GM23248 (cell line): ENCODE data around the gene ZBTB16.

Source experiments
- EZH2 ChIP-seq: fragments of 200-600 bp; sonication (generic); IDR thresholded peaks from 2 replicates; pipeline ENCODE4 v1.6.1; 2018; ENCODE audit warnings: antibody characterized with exemption, mild to moderate bottlenecking; ENCODE audit not compliant: insufficient read depth, poor library complexity, severe bottlenecking
- EZH2phosphoT487 ChIP-seq: fragments of 200-600 bp; sonication (generic); IDR thresholded peaks from 2 replicates; pipeline ENCODE4 v1.6.1; 2018; ENCODE audit warnings: antibody characterized with exemption, moderate library complexity, mild to moderate bottlenecking, low read depth; ENCODE audit not compliant: insufficient read depth

DNA sequence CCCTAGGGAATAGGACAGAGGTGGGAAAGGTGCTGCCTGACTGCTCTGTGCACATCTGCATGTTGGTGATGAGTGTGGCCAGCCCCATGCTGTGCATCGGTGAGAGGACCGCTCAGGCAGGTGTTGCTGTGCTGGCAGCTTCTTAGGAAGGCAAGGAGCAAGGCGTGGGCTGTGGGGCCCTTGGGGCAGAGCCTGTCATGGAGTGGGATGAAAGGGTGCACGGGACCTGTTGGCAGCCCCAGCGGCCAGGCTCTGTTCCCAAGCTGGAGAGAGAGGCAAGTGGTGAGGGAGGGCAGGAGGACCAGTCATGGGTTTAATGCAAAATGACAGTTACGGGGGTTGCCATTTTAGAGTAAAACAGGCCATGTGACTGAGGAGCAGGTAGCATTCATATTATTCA lies 78.3 kb downstream of the ZBTB16 start:
- TF ChIP-seq EZH2 (no peak), EZH2phosphoT487 (no peak)
